GM10248 (cell line): ENCODE results near the gene ENO2.
A peak's percentile ranks its signal among the peaks of the same experiment; 100 is the strongest.

Source experiments
- CTCF ChIA-PET: fragments of 300-600 bp; sonication (Branson Sonifier 250); formaldehyde crosslinking; extraction: SDS; loops from one replicate; lab custom pipeline; 2021; ENCODE audit warnings: antibody characterized with exemption; lab: Yijun Ruan, JAX
- POLR2A ChIA-PET: fragments of 350-650 bp; sonication (Branson Sonifier 250); formaldehyde crosslinking; extraction: SDS; loops from one replicate; lab custom pipeline; 2020; ENCODE audit warnings: antibody characterized with exemption; lab: Yijun Ruan, JAX
- DNase-seq: peaks from one replicate; pipeline ENCODE4 v3.0.0; 2012; ENCODE audit errors: extremely low spot score
- CTCF ChIP-seq: IDR thresholded peaks from 2 replicates; pipeline ENCODE4 v1.5.1; 2012; ENCODE audit warnings: mild to moderate bottlenecking, low read depth; ENCODE audit errors: extremely low read depth, missing control alignments, control extremely low read depth

Gene ENO2

GRCh38 chr12:6925540-6926279, 11.3 kb downstream of the ENO2 start:
- TF ChIP-seq CTCF: no peak
- ChIA-PET CTCF (interaction anchor here (0.8 to 4.4 kb wide), 23 partner anchors 12 to 188 kb away, joined by 3 to 142 read pairs (median 8); partner anchors contain the start of genes C12orf57, C1RL, ENO2 and LRRC23), POLR2A (interaction anchor here (0.8 to 1.5 kb wide), 5 partner anchors 10 to 183 kb away, joined by 3 to 6 read pairs (median 4); partner anchors contain the start of genes C12orf57, RNU7-1 and TPI1)
- no peak for DNase-seq

GRCh38 chr12:6927379-6928021, 13.1 kb downstream of the ENO2 start, which contains the start of gene ATN1:
Gene ATN1 (plus strand): TSS chr12:6927959. CDS start chr12:6934002, 6,043 bp downstream.
- CTCF ChIA-PET: interaction anchor here (1.5 to 4.4 kb wide), 7 partner anchors 11 to 186 kb away, joined by 4 to 142 read pairs (median 17); partner anchors contain the start of genes C12orf57, RNU7-1 and SPSB2
- DNase-seq: peak; percentile 71
- POLR2A ChIA-PET: interaction anchor here (1.2 kb wide), 1 partner anchor 16 kb away, joined by 5 read pairs; the partner anchor contains the start of genes C12orf57 and RNU7-1
- TF ChIP-seq CTCF: no peak

GRCh38 chr12:6928022-6928702, 13.8 kb downstream of the ENO2 start:
- no peak for DNase-seq
- CTCF ChIA-PET: interaction anchor here (1.2 to 2.2 kb wide), 3 partner anchors 10 to 37 kb away, joined by 3 to 17 read pairs (median 4); no protein-coding TSS in a partner anchor
- POLR2A ChIA-PET: no interaction called here
- TF ChIP-seq CTCF: no peak

GRCh38 chr12:6928703-6929407, 14.5 kb downstream of the ENO2 start:
- CTCF ChIA-PET: interaction anchor here (0.6 to 2.2 kb wide), 9 partner anchors 9 to 179 kb away, joined by 3 to 17 read pairs (median 3); no protein-coding TSS in a partner anchor
- no peak for DNase-seq
- TF ChIP-seq CTCF: no peak
- POLR2A ChIA-PET: interaction anchor here (1.1 to 1.6 kb wide), 3 partner anchors 9 to 62 kb away, joined by 4 to 10 read pairs (median 6); partner anchors contain the start of genes C12orf57, RNU7-1 and TPI1

- POLR2A ChIA-PET: interaction anchor here (1.1 to 1.6 kb wide), 3 partner anchors 8 to 63 kb away, joined by 4 to 10 read pairs (median 6); partner anchors contain the start of genes C12orf57, RNU7-1 and TPI1
- CTCF ChIA-PET: interaction anchor here (0.8 to 2.2 kb wide), 10 partner anchors 8 to 178 kb away, joined by 3 to 17 read pairs (median 3); no protein-coding TSS in a partner anchor
- TF ChIP-seq CTCF: no peak
- no peak for DNase-seq
Observed at GRCh38 chr12:6929466-6930452, 15.4 kb downstream of the ENO2 start.
